Testis (tissue), 3 donors: Measurements from ENCODE around the gene RPL22. TPM values are rescaled to one million over a fixed set of nuclear protein-coding genes. Genes with fewer than 3 reads are reported as not detected.
"Not testable (repeated sequence)": the region's sequence is repeated elsewhere in the genome, so short reads cannot be mapped to it uniquely, and the experiment has no call there.

Experiments used
- DNase-seq: peaks from one replicate; pipeline ENCODE4 v3.0.0-alpha.2; 2019
- H3K27ac ChIP-seq, 2 donors: fragments of 200-600 bp; sonication (generic); one replicate each; pipeline ENCODE4 v1.5.1; 2019
- H3K27me3 ChIP-seq: fragments of 200-600 bp; sonication (generic); one replicate; pipeline ENCODE4 v1.5.1; 2019
- H3K36me3 ChIP-seq: fragments of 200-600 bp; sonication (generic); one replicate; pipeline ENCODE4 v1.5.1; 2017; ENCODE audit warnings: low read depth; ENCODE audit errors: missing control alignments
- H3K4me1 ChIP-seq: fragments of 200-600 bp; sonication (generic); one replicate; pipeline ENCODE4 v1.5.1; 2019
- H3K4me3 ChIP-seq, 2 donors: fragments of 200-600 bp; sonication (generic); one replicate each; pipeline ENCODE4 v1.5.1; 2017 to 2019
- H3K9me3 ChIP-seq: fragments of 200-600 bp; sonication (generic); one replicate; pipeline ENCODE4 v1.5.1; 2017
- POLR2A ChIP-seq: fragments of 450-650 bp; IDR thresholded peaks from one replicate; pipeline ENCODE4 v1.6.1; 2017; ENCODE audit warnings: antibody characterized with exemption, mild to moderate bottlenecking, moderate library complexity
- WGBS, 2 donors: methylation state at CpG; one replicate each; pipeline ENCODE4 v1.1.5; 2018; 5-methylcytosine and 5-hydroxymethylcytosine counted together
- intact Hi-C: fragments of 100-400 bp; cut with DNase I; formaldehyde crosslinking; loops from one replicate; pipeline ENCODE4 v1.15.1; 2023; ENCODE audit warnings: low total_unique reads
- polyA plus RNA-seq: library from polyadenylated mRNA; stranded (reverse); fragments of 350-450 nt; fragmentation: Illumina TruSeq; extraction: RNeasy Lipid Tissue Mini Kit (QIAGEN cat#74804); gene quantifications from one replicate; pipeline ENCODE4 v1.2.3, GENCODE V29; 2014; ENCODE audit warnings: low read depth, low replicate concordance; ENCODE audit not compliant: insufficient read depth
- total RNA-seq, 2 donors: library from RNA; depleted of rRNA; stranded (reverse); fragments of >200 nt; gene quantifications; one replicate each; pipeline ENCODE4 v1.2.3, GENCODE V29; 2016
- TF ChIP-seq, protein P1 (sequence below), 3 experiments: fragments of 450-650 bp in 2 of 3; fragments of 200-600 bp in 1 of 3; sonication (generic) in 1 of 3; IDR thresholded peaks; one replicate each; pipeline ENCODE4 v1.5.1; 2016 to 2019; ENCODE audit warnings: antibody characterized with exemption in 3 of 3, mild to moderate bottlenecking in 2 of 3, moderate library complexity in 1 of 3

Gene RPL22
- total and polyA plus RNA-seq, 3 donors from 2014 or later: 95.1 to 319 (median 99.9) TPM

DNA sequence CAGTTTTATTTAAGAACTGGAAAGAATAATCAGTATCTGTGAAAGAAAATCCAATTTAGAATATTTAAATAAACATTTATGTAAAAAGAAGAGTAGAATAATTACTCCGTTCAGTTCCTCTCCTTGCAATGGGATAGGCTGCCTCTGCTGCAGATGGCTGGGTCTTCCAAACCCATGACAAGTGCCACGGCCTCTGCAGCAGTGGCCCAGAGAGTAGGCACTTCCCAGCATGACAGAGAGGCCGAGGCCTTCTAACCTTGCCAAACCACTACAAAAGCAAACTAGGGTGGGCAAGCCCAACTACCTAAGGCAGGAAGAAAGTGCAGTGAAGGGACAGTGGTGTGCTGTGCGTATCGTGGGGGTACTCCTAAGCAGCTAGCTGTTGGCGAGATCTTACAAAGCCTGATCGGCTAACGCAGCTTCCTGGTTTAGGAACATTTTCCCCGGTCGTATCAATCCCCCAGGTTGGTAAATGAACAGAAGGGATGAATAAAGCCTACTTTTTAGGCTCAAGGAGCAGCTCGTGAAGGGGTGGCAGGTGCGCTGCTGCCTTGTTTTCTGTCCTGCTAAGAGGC, 21.9 kb upstream of the RPL22 start:
- TF ChIP-seq, protein P1, sequence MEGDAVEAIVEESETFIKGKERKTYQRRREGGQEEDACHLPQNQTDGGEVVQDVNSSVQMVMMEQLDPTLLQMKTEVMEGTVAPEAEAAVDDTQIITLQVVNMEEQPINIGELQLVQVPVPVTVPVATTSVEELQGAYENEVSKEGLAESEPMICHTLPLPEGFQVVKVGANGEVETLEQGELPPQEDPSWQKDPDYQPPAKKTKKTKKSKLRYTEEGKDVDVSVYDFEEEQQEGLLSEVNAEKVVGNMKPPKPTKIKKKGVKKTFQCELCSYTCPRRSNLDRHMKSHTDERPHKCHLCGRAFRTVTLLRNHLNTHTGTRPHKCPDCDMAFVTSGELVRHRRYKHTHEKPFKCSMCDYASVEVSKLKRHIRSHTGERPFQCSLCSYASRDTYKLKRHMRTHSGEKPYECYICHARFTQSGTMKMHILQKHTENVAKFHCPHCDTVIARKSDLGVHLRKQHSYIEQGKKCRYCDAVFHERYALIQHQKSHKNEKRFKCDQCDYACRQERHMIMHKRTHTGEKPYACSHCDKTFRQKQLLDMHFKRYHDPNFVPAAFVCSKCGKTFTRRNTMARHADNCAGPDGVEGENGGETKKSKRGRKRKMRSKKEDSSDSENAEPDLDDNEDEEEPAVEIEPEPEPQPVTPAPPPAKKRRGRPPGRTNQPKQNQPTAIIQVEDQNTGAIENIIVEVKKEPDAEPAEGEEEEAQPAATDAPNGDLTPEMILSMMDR (IDR thresholded peaks at IDR 0.05): no peak
- no peak for TF ChIP-seq POLR2A
- no peaks in the 10 kb centered on the region for H3K9me3 ChIP-seq
- H3K4me1 ChIP-seq: no peaks in the 10 kb centered on the region
- no peak for DNase-seq
- H3K27me3 ChIP-seq: no peaks in the 10 kb centered on the region
- no peak overlapping the region for H3K4me3 ChIP-seq
- intact Hi-C loops: no loop called here
- H3K27ac ChIP-seq: no peak overlapping the region
- H3K36me3 ChIP-seq: no peaks in the 10 kb centered on the region
- WGBS, 2 donors: 93% methylated on average over 12 of the region's 12 CpGs

DNA sequence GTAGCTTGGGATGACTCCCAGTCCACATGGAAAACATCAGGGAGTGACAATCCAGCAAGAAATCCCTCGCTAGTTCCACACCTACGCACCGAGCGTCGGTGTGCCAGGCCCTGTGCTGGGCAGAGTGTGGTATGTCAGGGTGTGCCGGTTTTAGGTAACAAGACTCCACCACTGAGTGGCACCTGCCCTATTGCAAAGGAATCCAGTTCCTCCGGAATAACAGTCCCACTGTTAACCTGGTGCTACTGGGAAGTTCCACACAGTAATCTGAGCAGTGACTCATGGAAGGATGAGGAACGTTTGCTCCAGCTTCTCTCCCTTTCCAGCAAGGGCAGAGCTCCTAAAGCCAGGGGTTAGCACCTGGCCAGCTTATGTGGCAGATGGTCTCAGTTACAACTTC, 20.8 kb upstream of the RPL22 start:
- no peaks in the 10 kb centered on the region for H3K4me1 ChIP-seq
- intact Hi-C loops: no loop called here
- no peak overlapping the region for H3K27ac ChIP-seq
- H3K36me3 ChIP-seq: no peaks in the 10 kb centered on the region
- no peak for DNase-seq
- no peaks in the 10 kb centered on the region for H3K9me3 ChIP-seq
- WGBS, 2 donors: 89 to 93% methylated on average over 8 of the region's 8 CpGs
- H3K4me3 ChIP-seq: no peak overlapping the region
- no peak for TF ChIP-seq POLR2A
- TF ChIP-seq, protein P1 (IDR thresholded peaks at IDR 0.05): no peak
- H3K27me3 ChIP-seq: no peaks in the 10 kb centered on the region

DNA sequence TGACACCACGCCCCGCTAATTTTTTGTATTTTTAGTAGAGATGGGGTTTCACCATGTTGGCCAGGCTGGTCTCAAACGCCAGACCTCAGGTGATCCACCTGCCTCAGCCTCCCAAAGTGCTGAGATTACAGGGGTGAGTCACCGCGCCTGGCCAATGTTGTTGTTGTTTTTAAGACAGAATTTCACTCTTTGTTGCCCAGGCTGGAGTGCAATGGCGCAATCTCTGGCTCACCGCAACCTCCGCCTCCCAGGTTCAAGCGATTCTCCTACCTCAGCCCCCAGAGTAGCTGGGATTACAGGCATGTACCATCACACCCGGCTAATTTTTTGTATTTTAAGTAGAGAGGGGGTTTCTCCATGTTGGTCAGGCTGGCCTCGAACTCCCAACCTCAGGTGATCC, 20.2 kb upstream of the RPL22 start:
- H3K36me3 ChIP-seq, DNase-seq, intact Hi-C loops, H3K27ac ChIP-seq, H3K4me3 ChIP-seq, H3K9me3 ChIP-seq, H3K4me1 ChIP-seq, H3K27me3 ChIP-seq: not testable (repeated sequence)
- 89 to 92% methylated on average over 11 of the region's 11 CpGs for WGBS, 2 donors

DNA sequence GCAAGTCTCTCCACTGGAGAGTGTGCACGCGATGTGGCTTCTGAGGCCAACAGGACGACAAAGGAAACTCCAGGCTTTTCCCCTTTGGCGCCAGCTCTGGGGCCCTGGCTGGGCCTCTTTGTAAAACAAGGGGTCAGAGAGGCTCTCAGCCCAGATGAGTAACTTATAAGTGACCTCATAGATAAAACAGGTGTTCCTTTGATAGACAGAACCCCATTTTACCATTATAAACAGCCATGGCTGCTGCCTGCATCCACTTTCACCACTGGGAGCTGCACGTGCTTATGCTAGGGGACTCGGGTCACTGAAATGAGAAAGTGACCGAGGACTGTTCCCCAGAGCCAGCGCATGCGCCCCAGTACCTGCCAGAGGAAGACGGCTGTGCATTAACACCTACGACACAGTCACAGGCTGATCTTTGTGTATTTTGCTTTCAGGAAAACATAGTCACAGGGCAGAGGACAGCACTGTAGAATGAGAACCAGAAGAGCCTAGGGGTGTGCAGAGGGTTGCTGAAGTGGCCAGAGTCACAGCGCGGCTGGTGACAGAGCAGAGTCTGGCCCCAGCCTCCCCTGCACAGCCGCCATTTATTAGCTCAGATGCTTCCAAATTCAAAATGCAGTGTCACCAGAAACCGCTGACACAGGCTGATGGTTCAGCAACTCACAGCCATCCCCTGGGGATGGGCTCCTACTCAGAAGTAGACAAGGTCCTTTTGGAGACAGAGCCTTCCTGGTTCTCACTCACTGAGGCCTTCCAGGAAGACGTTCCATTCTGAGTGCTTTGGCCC, 19.2 kb upstream of the RPL22 start:
- intact Hi-C loops: no loop called here
- DNase-seq: no peak
- Histone ChIP-seq H3K27ac (no peak overlapping the region), H3K4me3 (no peak overlapping the region), H3K9me3 (no peaks in the 10 kb centered on the region), H3K4me1 (no peaks in the 10 kb centered on the region), H3K27me3 (no peaks in the 10 kb centered on the region), H3K36me3 (no peaks in the 10 kb centered on the region)
- TF ChIP-seq, protein P1 (IDR thresholded peaks at IDR 0.05): no peak
- TF ChIP-seq POLR2A: no peak
- whole genome bisulfite sequencing, 2 donors: 84 to 90% methylated on average over 16 of the region's 16 CpGs

DNA sequence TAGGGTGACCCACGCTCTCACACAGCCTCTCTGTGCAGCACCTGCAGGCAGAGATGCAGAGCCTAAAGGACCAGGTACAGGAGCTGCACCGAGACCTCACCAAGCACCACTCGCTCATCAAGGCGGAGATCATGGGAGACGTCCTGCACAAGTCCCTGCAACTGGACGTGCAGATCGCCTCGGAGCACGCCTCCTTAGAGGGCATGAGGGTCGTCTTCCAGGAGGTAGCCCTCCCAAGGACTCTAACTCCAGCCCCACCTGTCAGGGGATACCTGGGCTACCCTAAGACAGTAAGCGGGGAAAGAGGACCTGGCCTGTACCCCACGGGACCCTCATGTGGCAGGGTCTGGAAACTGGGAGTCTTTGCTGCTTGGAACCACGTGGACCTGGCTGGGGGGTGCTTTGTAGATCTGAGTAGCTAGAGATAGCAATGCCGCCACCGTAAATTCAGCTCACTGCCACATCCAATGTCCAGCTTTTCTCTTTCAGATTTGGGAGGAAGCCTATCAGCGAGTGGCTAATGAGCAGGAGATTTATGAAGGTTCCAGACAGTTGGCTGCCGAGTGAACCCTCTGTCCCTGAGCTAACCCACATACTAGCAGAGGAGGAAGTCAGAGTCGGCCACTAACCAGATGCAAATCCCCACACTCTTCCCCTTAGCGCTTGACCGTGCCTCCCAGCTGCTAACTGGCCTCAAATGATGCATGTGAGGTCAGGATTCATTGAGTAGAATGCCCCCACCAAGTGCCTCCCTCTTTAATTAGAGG, 13.0 kb upstream of the RPL22 start:
- H3K27me3 ChIP-seq: no peaks in the 10 kb centered on the region
- intact Hi-C loops: no loop called here
- WGBS, 2 donors: 70 to 77% methylated on average over 12 to 15 of the region's 20 CpGs
- TF ChIP-seq, protein P1 (IDR thresholded peaks at IDR 0.05): no peak
- no peak for TF ChIP-seq POLR2A
- no peaks in the 10 kb centered on the region for H3K36me3 ChIP-seq
- DNase-seq: no peak
- H3K27ac ChIP-seq: no peak overlapping the region
- no peaks in the 10 kb centered on the region for H3K4me1 ChIP-seq
- H3K4me3 ChIP-seq: no peak overlapping the region
- no peaks in the 10 kb centered on the region for H3K9me3 ChIP-seq
